HG03025 (cell line): ENCODE measurements around the gene MYO15A.

ENCODE experiments used
- ATAC-seq: cut with Tn5 transposase; IDR thresholded peaks from one replicate; pipeline ENCODE4 v1.9.1; 2021; ENCODE audit warnings: mild to moderate bottlenecking, moderate library complexity; ENCODE audit not compliant: unreplicated experiment, low FRiP score

MYO15A gene

DNA sequence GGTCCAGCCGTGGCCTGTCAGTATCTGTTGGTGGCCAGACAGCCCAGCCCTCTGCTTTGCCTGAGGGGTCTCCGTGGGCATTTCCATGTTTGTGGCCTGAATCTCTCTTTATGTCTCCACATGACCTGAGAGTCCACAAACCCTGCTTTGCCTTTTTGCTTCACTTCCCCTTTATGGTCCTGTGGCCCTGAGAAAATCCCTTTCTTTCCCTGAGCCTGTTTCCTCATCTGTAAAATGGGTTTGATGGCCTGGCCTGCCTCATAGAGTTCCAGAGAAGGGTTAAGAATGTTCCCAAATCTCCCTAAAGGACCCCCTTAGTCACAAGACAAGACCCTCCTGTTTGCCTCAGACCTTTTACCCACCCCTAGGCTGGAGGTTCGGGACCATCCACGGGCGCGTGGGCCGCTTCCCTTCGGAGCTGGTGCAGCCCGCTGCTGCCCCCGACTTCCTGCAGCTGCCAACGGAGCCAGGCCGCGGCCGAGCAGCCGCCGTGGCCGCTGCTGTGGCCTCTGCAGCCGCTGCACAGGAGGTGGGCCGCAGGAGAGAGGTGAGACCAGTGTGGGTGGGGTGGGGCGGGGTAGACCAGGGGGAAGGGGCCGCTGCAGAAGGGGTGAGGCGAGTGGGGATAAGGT lies 48.9 kb downstream of the MYO15A start:
- ATAC-seq, result no peak

DNA sequence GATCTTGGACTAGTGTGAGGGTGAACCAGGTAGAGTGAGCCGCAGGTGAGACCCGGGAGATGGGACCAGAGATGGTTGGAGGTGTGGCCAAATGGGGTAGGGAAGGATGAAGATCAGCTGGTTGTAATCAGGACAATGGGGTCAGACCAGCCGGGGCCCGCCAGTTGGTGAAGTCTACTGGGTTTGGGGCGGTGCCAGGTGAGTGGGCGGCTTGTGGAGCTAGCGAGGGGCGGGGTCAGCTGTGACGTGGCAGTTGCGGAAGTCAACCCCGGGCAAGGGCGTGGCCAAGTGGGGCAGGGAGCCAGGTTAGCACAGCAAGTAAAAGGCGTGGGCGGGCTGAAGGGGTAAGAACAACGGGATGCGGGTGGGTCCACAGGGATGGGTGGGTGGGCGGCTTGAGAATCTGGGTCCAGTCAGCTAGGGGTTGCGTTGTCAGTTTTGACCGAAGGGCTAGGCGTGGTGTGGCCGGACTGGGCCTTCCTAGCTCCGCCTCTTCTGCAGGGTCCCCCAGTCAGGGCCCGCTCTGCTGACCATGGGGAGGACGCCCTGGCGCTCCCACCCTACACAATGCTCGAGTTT lies 49.6 kb downstream of the MYO15A start:
- no peak for ATAC-seq

GRCh38 chr17:18159551-18160120 lies 51.1 kb downstream of the MYO15A start:
- ATAC-seq, result no peak

DNA sequence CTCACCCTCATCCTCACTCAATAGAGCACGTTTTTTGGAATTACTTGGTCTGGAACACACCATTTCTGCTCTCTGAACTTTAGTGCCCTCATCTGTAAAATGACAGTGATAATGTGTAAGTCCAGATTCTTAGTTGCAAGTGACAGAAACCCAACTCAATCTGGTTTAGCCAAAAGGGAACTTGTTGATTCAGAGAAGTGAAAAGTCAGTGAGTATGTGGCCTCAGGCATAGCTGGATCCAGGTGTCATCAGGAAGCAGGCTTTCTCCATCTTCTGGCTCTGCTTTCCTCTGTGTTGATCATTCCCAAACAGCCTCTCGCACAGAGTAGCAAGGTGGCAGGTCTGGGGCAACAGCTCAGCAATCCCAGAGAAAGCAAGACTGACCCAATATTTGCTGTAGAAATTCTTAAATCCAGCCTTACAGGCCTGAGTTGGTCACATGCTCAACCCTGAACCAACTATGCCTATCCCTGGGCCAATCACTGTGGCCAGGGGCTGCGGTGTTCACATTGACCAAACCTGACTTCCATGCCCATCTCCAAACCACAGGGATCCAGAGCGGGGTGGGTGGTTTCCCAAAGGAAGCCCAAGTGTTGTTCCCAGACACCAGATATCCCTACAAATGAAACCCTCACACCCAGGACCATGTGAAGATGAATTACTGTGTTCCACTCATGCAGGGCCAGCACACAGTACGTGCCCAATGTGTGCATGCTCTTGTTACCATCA lies 51.7 kb downstream of the MYO15A start:
- ATAC-seq, result no peak

DNA sequence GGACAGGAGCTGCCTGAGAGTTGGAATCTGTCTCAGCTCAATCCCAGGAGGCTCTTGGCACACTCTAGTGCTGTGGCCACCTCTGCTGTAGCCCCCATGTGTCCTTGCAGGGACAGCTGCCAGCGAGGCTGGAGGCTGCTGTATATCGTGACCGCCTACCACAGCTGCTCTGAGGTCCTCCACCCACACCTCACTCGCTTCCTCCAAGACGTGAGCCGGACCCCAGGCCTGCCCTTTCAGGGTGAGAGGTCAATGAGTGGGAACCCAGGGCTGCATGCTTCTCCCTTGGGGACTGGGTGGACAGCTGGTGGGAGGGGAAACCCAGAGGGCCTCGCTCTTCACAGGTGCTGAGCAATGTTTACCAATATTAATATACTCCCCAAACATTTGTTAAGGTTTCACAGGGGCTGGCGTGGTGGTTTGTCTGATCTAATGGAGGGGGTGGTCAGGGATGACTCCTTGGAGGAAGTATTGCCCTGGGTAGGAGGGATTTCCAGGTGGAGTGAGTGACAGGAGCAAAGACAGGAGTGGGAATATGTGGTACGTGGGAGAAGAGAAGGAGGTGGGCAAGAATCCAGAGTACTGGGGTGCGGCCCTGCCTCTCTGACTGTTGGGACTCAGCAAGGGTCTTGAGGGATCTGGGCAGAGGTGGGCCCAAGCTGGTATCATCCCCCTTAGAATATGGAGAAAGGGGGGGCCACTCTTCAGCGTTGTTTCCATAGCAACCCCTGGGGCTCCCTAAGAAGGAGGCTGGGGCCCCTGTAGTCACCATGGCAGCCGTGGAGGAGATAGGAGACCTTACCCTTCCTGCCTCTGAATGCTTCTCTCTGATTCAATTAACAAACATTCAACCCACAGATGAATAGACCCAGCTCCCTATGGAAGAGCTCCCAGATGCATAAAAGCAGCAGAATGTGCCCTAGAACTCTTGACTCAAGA lies 52.9 kb downstream of the MYO15A start:
- ATAC-seq, result no peak

- no peak for ATAC-seq
Measured at GRCh38 chr17:18163547-18163946, 55.0 kb downstream of the MYO15A start.

DNA sequence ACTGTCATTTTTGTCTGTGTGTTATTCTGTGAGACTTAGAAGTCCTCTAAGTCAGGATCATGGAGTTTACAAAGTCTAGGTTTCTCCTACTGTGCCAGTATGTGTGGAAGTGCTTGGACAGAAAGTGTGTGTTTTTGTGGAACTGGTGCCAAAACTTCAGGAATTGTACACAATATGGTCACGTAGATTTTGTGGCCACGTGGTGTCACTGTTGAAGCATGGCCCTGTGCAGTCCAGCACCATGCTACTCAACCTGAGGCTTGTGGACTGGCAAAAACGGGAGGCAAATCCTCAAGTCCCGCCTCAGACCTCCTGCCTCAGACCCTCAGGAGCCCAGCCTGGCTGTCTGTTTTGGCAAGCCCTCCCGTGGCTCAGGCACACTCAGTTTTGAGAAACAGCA lies 58.3 kb downstream of the MYO15A start:
- ATAC-seq, result no peak

GRCh38 chr17:18167421-18167820 lies 58.9 kb downstream of the MYO15A start:
- ATAC-seq, result no peak

DNA sequence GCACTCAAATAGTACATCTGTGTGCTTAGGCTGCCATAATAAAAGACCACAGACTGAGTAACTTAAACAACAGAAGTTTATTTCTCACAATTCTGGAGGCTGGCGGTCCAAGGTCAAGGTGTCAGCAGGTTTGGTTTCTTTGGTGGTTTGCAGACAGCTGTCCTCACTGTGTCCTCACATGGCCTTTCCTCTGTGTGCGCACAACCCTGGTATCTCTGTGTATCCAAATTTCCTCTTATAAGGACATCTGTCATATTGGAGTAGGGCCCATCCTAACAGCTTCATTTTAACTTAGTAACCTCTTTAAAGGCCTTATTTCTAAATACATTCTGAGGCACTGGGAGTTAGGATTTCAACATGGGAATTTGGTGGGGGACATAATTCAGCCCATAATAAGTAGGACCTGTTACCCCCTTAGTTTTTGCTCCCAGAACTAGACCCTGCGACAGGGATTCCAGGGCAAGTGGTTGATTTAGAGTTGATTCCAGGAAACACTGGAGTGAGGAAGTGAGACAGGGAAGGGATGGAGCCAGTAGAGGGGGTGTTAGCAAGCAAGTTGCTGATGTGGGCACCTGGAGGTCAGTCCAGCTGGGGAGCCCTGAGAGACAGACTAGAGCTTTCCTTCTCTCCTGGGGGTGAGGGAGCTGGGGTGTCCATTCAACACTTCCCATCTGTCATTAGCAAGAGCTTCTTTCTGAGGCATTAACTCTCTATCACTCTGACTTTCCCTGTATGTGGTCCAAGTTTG lies 64.1 kb downstream of the MYO15A start:
- ATAC-seq, result no peak

GRCh38 chr17:18173740-18174139 lies 65.2 kb downstream of the MYO15A start:
- ATAC-seq, result no peak

DNA sequence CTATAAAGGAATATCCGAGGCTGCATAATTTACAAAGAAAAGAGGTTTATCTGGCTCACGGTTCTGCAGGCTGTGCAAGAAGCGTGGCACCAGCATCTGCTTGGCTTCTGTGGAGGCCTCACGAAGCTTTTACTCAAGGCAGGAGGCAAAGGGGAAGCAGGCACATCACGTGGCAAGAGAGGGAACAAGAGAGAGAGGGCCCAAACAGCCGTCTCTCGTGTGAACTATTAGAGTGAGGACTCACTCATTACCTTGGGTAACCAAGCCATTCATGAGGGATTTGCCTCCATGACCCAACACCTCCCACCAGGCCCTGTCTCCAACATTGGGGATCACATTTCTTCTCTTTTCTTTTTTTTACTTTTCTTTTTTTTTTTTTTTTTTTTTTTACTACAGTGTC lies 67.6 kb downstream of the MYO15A start:
- ATAC-seq, result no peak

DNA sequence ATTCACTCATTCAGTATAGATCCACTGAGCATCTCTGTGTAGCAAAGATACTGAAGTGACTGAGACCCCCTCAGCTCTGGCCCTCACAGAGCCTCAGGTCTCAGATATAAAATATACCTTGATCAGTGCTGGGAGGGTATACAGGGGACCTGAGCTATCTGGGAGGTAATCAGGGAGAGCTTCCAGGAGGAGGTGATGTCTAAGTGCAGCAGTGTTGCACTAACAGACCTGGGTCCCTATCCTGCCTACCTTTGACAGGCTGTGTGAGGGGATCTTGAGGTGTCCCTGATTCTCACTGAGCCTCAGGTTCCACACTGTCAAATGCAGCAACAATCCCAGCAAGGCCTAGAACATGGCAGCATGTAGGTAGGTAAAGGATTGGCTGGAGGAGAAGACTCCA lies 68.6 kb downstream of the MYO15A start:
- ATAC-seq, result no peak

- ATAC-seq, result no peak
Measured at GRCh38 chr17:18177722-18178121, 69.2 kb downstream of the MYO15A start.

- no peak for ATAC-seq
Measured at GRCh38 chr17:18179196-18179595, 70.6 kb downstream of the MYO15A start.

DNA sequence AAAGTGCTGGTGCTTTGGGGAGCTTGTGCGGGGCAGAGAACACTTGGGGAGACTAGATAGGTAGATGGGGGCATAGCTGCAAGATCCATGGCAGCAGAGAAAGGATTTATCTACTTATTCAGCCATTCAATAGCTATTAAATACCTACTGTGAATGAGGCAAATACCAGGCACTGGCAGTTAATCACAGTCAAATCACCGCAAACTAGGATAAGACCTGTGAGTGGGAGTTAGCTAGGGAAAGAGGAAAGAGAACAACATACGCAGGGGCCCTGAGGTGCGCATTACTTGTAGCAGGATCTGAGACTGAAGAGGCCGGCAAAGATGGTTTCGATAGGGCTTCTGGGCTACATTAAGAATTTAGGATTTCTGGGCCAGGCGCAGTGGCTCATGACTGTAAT lies 71.2 kb downstream of the MYO15A start:
- no peak for ATAC-seq

DNA sequence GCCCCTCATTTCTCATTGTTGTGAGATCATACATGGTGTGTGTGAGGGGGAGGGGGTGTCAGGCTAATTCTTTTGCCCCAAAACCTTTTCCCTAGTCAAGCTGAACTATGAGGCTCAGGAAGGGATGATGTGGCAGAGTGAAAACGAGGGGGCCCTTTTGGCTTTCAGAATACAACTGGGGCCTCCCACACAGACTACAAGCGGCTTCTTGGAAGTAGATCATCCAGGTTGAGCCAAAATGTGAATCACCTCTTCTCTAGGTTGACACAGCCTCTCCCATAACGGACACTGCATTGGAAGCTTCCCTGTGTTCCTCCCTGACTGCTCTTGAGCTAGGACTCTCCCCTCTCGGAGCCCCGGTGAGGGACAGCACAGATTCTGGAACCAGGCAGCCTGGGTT lies 72.8 kb downstream of the MYO15A start:
- no peak for ATAC-seq

- no peak for ATAC-seq
Measured at GRCh38 chr17:18182110-18182977, 73.8 kb downstream of the MYO15A start.

- ATAC-seq, result peak; percentile 34
Measured at GRCh38 chr17:18182978-18183333, 74.4 kb downstream of the MYO15A start.
